Mammary epithelial cell (primary cell): Measurements from ENCODE around the gene TMEM232.

Experiments
- EZH2 ChIP-seq: IDR thresholded peaks from 2 replicates; pipeline ENCODE4 v1.6.1; 2012; ENCODE audit warnings: low read length, inconsistent platforms, borderline replicate concordance
- TF ChIP-seq, protein P1 (sequence below), 2 donors: IDR thresholded peaks in 1 of 2; conservative IDR thresholded peaks in 1 of 2; 2 replicates each; pipeline ENCODE4 v1.5.1; 2011 to 2012; ENCODE audit warnings: inconsistent platforms in 2 of 2, low read length in 2 of 2, mild to moderate bottlenecking in 2 of 2, control low read depth in 1 of 2, low read depth in 1 of 2; ENCODE audit not compliant: insufficient read depth in 1 of 2; ENCODE audit errors: extremely low read depth in 1 of 2

DNA sequence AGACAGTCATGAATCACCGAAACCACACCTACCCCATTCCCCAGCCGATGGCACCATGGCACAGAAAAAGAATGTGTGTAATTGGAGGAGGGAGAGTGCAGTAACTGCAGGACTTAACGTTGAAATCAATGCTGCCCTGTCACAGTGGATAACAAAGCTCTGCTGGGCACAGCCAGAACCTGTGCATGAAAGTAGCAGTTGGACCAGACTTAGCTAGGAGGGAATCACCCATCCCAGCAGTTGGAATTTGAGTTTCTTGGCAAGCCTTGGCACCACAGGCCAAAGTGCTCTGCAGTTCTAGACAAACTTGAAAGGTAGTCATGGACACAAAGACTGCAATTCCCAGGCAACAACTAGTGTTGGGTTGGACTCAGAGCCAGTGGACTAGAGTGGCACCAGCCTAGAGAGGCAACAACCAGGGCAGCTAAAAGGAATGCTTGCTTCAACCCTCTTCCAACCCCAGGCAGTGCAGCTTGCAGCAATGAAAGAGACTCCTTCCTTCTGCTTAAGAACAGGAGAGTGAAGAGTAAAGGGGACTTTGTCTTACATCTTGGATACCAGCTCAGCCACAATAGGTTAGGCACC is 19.1 kb downstream of the TMEM232 start:
- TF ChIP-seq, protein P1, sequence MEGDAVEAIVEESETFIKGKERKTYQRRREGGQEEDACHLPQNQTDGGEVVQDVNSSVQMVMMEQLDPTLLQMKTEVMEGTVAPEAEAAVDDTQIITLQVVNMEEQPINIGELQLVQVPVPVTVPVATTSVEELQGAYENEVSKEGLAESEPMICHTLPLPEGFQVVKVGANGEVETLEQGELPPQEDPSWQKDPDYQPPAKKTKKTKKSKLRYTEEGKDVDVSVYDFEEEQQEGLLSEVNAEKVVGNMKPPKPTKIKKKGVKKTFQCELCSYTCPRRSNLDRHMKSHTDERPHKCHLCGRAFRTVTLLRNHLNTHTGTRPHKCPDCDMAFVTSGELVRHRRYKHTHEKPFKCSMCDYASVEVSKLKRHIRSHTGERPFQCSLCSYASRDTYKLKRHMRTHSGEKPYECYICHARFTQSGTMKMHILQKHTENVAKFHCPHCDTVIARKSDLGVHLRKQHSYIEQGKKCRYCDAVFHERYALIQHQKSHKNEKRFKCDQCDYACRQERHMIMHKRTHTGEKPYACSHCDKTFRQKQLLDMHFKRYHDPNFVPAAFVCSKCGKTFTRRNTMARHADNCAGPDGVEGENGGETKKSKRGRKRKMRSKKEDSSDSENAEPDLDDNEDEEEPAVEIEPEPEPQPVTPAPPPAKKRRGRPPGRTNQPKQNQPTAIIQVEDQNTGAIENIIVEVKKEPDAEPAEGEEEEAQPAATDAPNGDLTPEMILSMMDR (conservative IDR thresholded peaks at IDR 0.05 in 1 of 2, IDR thresholded peaks at IDR 0.05 in 1 of 2; ENCODE audit: extremely low read depth in 1 of 2, insufficient read depth in 1 of 2, low read depth in 1 of 2, low read length in 2 of 2), result no peak
- TF ChIP-seq EZH2, result no peak
